B cell (primary cell): ENCODE data around the gene MAMDC4. TPM values are rescaled to one million over a fixed set of nuclear protein-coding genes. Genes with fewer than 3 reads are reported as not detected.

Experiments used
- ATAC-seq: fragments of 200-7000 bp; cut with Tn5 transposase; one replicate; pipeline ENCODE4 v1.10.0; 2021; ENCODE audit warnings: low read depth, mild to moderate bottlenecking, moderate number of reproducible peaks, moderate library complexity
- CTCF ChIA-PET: fragments of 350-600 bp; sonication (Branson Sonifier 250); formaldehyde crosslinking; loops from one replicate; lab custom pipeline; 2021; ENCODE audit warnings: antibody characterized with exemption, inconsistent platforms; lab: Charles Lee
- POLR2A ChIA-PET: fragments of 350-600 bp; sonication (Branson Sonifier 250); formaldehyde crosslinking; loops from one replicate; lab custom pipeline; 2021; ENCODE audit warnings: antibody characterized with exemption; lab: Charles Lee
- DNase-seq: peaks from one replicate; pipeline ENCODE4 v3.0.0; 2013
- H2AFZ ChIP-seq: 2 replicates; pipeline ENCODE4 v1.6.1; 2012; ENCODE audit warnings: mild to moderate bottlenecking, low read depth, low read length; ENCODE audit not compliant: insufficient read depth, poor library complexity, severe bottlenecking
- H3K27ac ChIP-seq, 2 donors: 1 replicate in 1 of 2; 2 replicates in 1 of 2; pipeline ENCODE4 v1.5.1; 2012 to 2013; ENCODE audit warnings: low read length in 2 of 2, mild to moderate bottlenecking in 2 of 2, moderate library complexity in 1 of 2
- H3K27me3 ChIP-seq, 4 experiments: fragments of 200-600 bp in 1 of 4; sonication (generic) in 1 of 4; replicated peaks in 1 of 4; 1 replicate in 2 of 4; 2 replicates in 2 of 4; pipeline versions ENCODE4 v1.6.1 to v1.7.0; 2013 to 2016; ENCODE audit warnings: low read length in 3 of 4, mild to moderate bottlenecking in 2 of 4, mixed read lengths in 1 of 4, moderate library complexity in 1 of 4; ENCODE audit not compliant: insufficient read depth in 4 of 4, control insufficient read depth in 3 of 4; ENCODE audit errors: control extremely low read depth in 1 of 4
- H3K36me3 ChIP-seq, 2 experiments: replicated peaks in 1 of 2; 1 replicate in 1 of 2; 2 replicates in 1 of 2; pipeline versions ENCODE4 v1.6.1 to v1.7.1; 2013; ENCODE audit warnings: low read length in 1 of 2; ENCODE audit not compliant: insufficient read depth in 2 of 2, control insufficient read depth in 1 of 2; ENCODE audit errors: control extremely low read depth in 1 of 2, extremely low read depth in 1 of 2
- H3K4me1 ChIP-seq, 2 donors: fragments of 200-600 bp in 1 of 2; sonication (generic) in 1 of 2; 1 replicate in 1 of 2; 2 replicates in 1 of 2; pipeline versions ENCODE4 v1.5.1 to v1.6.1; 2013 to 2017; ENCODE audit warnings: low read length in 2 of 2; ENCODE audit not compliant: control insufficient read depth in 2 of 2, insufficient read depth in 2 of 2
- H3K4me2 ChIP-seq: replicated peaks from 2 replicates; pipeline ENCODE3; 2012; ENCODE audit warnings: mild to moderate bottlenecking, low read depth, low read length; ENCODE audit not compliant: poor library complexity, severe bottlenecking
- H3K4me3 ChIP-seq, 5 experiments: fragments of 200-600 bp in 1 of 5; sonication (generic) in 1 of 5; 1 replicate in 3 of 5; 2 replicates in 2 of 5; pipeline versions ENCODE4 v1.5.1 to v1.7.0; 2011 to 2016; ENCODE audit warnings: low read length in 4 of 5, mild to moderate bottlenecking in 4 of 5, low read depth in 2 of 5, control low read depth in 1 of 5, moderate library complexity in 1 of 5; ENCODE audit not compliant: insufficient read depth in 1 of 5; ENCODE audit errors: control extremely low read depth in 1 of 5, extremely low read depth in 1 of 5
- H3K79me2 ChIP-seq: fragments of 200-600 bp; sonication (generic); one replicate; pipeline ENCODE4 v1.6.0; 2016; ENCODE audit warnings: low read length; ENCODE audit not compliant: control insufficient read depth, insufficient read depth
- H3K9ac ChIP-seq: fragments of 200-600 bp; sonication (generic); 2 replicates; pipeline ENCODE4 v1.6.1; 2017; ENCODE audit warnings: mild to moderate bottlenecking, low read length, moderate library complexity
- H3K9me3 ChIP-seq, 3 donors: one replicate each; pipeline versions ENCODE4 v1.6.1 to v1.7.1; 2013; ENCODE audit warnings: low read length in 2 of 3; ENCODE audit not compliant: control insufficient read depth in 2 of 3, insufficient read depth in 1 of 3; ENCODE audit errors: control extremely low read depth in 1 of 3
- H4K20me1 ChIP-seq: 2 replicates; pipeline ENCODE4 v1.6.0; 2012; ENCODE audit warnings: mild to moderate bottlenecking, low read length; ENCODE audit not compliant: insufficient read depth, control insufficient read depth, poor library complexity, severe bottlenecking
- H3K27ac Mint-ChIP-seq: one replicate; pipeline ENCODE4 v1.8.0; 2021; ENCODE audit warnings: mixed read lengths
- H3K27me3 Mint-ChIP-seq: one replicate; pipeline ENCODE4 v1.8.0; 2021; ENCODE audit warnings: mixed read lengths
- H3K4me1 Mint-ChIP-seq: one replicate; pipeline ENCODE4 v1.8.0; 2021; ENCODE audit warnings: mixed read lengths
- H3K4me3 Mint-ChIP-seq: one replicate; pipeline ENCODE4 v1.8.0; 2021; ENCODE audit warnings: mixed read lengths
- H3K9me3 Mint-ChIP-seq: one replicate; pipeline ENCODE4 v1.8.0; 2022; ENCODE audit warnings: mixed read lengths; ENCODE audit not compliant: insufficient read depth
- EZH2 ChIP-seq: IDR thresholded peaks from 2 replicates; pipeline ENCODE4 v1.6.1; 2012; ENCODE audit warnings: borderline replicate concordance, low read depth, mild to moderate bottlenecking, moderate library complexity, low read length; ENCODE audit not compliant: insufficient read depth, poor library complexity, severe bottlenecking
- WGBS: methylation state at CpG from one replicate; pipeline ENCODE4 v1.1.5; 2013; ENCODE audit warnings: missing lambda C conversion rate; ENCODE audit not compliant: insufficient coverage; 5-methylcytosine and 5-hydroxymethylcytosine counted together
- intact Hi-C: fragments of 100-400 bp; cut with micrococcal nuclease; formaldehyde crosslinking; loops from one replicate; pipeline ENCODE4 v1.10.0; 2022
- polyA plus RNA-seq: library from polyadenylated mRNA; depleted of rRNA; stranded (reverse); fragments of >200 nt; gene quantifications from 2 replicates; pipeline ENCODE4 v1.2.3, GENCODE V29; 2012
- total RNA-seq, 2 donors: library from RNA; stranded (reverse); fragments of 120-200 nt in 1 of 2; gene quantifications; 1 replicate in 1 of 2; 2 replicates in 1 of 2; pipeline versions ENCODE4 v1.2.3 to v1.2.4, GENCODE V29; 2013 to 2022
- TF ChIP-seq, protein P1 (sequence below): fragments of 200-600 bp; IDR thresholded peaks from one replicate; pipeline ENCODE4 v1.8.0; 2022; ENCODE audit warnings: antibody characterized with exemption, mild to moderate bottlenecking

The MAMDC4 gene
- total and polyA plus RNA-seq, 2 donors (not counting 1 experiment from before 2014, with no cell fraction given), result 5.4 to 6.8 TPM

- no peak for TF ChIP-seq EZH2
- TF ChIP-seq, protein P1, sequence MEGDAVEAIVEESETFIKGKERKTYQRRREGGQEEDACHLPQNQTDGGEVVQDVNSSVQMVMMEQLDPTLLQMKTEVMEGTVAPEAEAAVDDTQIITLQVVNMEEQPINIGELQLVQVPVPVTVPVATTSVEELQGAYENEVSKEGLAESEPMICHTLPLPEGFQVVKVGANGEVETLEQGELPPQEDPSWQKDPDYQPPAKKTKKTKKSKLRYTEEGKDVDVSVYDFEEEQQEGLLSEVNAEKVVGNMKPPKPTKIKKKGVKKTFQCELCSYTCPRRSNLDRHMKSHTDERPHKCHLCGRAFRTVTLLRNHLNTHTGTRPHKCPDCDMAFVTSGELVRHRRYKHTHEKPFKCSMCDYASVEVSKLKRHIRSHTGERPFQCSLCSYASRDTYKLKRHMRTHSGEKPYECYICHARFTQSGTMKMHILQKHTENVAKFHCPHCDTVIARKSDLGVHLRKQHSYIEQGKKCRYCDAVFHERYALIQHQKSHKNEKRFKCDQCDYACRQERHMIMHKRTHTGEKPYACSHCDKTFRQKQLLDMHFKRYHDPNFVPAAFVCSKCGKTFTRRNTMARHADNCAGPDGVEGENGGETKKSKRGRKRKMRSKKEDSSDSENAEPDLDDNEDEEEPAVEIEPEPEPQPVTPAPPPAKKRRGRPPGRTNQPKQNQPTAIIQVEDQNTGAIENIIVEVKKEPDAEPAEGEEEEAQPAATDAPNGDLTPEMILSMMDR, result no peak
- no peak for ATAC-seq
- CTCF ChIA-PET, result interaction anchor here (1.3 kb wide), 1 partner anchor 11 kb away, joined by 8 read pairs; no protein-coding TSS in a partner anchor
- intact Hi-C loops, result no loop called here
- H3K27ac Mint-ChIP-seq, result no peak overlapping the region
- no peak overlapping the region for H3K9ac ChIP-seq
- peaks cover 30 to 42% of the 10 kb centered on the region in 2 donors for H3K4me1 ChIP-seq
- no peaks in the 10 kb centered on the region for H3K27me3 Mint-ChIP-seq
- H2AFZ ChIP-seq, result no peak overlapping the region
- H3K79me2 ChIP-seq, result peaks cover 13% of the 10 kb centered on the region
- peaks cover 8% of the 10 kb centered on the region for H4K20me1 ChIP-seq
- no peaks in the 10 kb centered on the region for H3K9me3 Mint-ChIP-seq
- no peak overlapping the region for H3K27ac ChIP-seq
- POLR2A ChIA-PET, result no interaction called here
- H3K4me3 Mint-ChIP-seq, result no peak overlapping the region
- H3K27me3 ChIP-seq, result peaks cover 0 to 15% (median 6%) of the 10 kb centered on the region in 4 experiments
- no peak overlapping the region for H3K4me2 ChIP-seq
- H3K4me1 Mint-ChIP-seq, result peaks cover 35% of the 10 kb centered on the region
- DNase-seq, result no peak
- H3K36me3 ChIP-seq, result no peaks in the 10 kb centered on the region
- H3K9me3 ChIP-seq, result no peaks in the 10 kb centered on the region
- no peak overlapping the region for H3K4me3 ChIP-seq
- WGBS, result 98% methylated on average over 22 of the region's 22 CpGs
Measured at GRCh38 chr9:136803551-136804508, 48.3 kb upstream of the MAMDC4 start.
